Measurements from ENCODE around the gene ARMCX6. TPM values are rescaled to one million over a fixed set of nuclear protein-coding genes. Genes with fewer than 3 reads are reported as not detected.

The ARMCX6 gene
- polyA plus RNA-seq, result 45.5 and 75.8 TPM in 2 replicates

GRCh38 chrX:101617211-101618191, at the start of gene ARMCX6:
ARMCX6 (minus strand) TSS chrX:101618000; CDS start chrX:101616620, 1,380 bp downstream.

DNA sequence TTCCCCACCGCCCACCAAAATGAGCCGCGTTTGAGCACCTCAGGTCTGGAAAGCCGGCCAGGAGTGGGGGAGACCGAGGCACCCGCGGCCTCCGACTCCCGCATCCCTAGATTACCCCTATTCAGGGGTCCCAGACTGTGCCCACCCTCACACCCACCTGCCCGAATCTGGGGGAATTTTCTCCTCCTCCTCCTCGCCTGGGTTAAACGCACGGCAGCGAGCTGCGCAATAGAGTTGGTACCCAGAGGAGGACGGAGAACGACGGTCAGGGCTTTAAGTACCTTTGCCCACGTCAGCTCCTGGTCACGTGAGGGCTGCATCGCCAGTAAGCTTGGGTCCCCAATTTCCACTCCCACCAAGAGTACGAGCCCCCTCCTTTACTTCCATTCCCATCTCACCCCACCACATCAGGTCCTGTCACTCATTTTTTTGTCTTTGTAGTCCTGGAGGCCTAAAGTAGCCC, 41.8 kb upstream of the ARMCX6 start, which contains the start of gene ARMCX2:
ARMCX2 (minus strand) TSS at position 250 of the 463 bp plus-strand sequence. CDS start 2,262 bp downstream, outside the sequence.

Other genes with a start within 250 kb of the ARMCX6 start
- not detected in 2 replicates for gene BTK, start 231.8 kb downstream of the ARMCX6 start, polyA plus RNA-seq
- gene RPL36A, start 227.0 kb downstream of the ARMCX6 start, polyA plus RNA-seq, result 271 and 273 TPM in 2 replicates
- 25.6 and 38.5 TPM in 2 replicates for gene GLA, start 210.1 kb downstream of the ARMCX6 start, polyA plus RNA-seq
- 56.3 and 96.7 TPM in 2 replicates for gene HNRNPH2, start 209.8 kb downstream of the ARMCX6 start, polyA plus RNA-seq
- gene ARMCX4, start 132.5 kb downstream of the ARMCX6 start, polyA plus RNA-seq, result 5.1 and 9.9 TPM in 2 replicates
- 39.2 and 45.7 TPM in 2 replicates for gene ARMCX1, start 67.5 kb downstream of the ARMCX6 start, polyA plus RNA-seq
- 21.3 and 32.1 TPM in 2 replicates for gene ARMCX3, start 5.2 kb upstream of the ARMCX6 start, polyA plus RNA-seq
- 28.2 and 30.9 TPM in 2 replicates for gene ARMCX2, start 41.9 kb upstream of the ARMCX6 start, polyA plus RNA-seq